ENCODE data around the gene PHLPP1.
A peak's percentile ranks its signal among the peaks of the same experiment; 100 is the strongest.

PHLPP1 gene

GRCh38 chr18:62717925-62718800, 2.8 kb downstream of the PHLPP1 start:
- peak overlapping the region; percentile 55 to 80 for H3K4me3 ChIP-seq (replicated peaks in 1 of 2; ENCODE audit: low read depth in 2 of 2, low read length in 2 of 2)
- TF ChIP-seq CTCF (IDR thresholded peaks at IDR 0.05; ENCODE audit: low read depth, low read length), result no peak
- peak; percentile 45 to 48 for DNase-seq (ENCODE audit: low read depth in 2 of 2)

DNA sequence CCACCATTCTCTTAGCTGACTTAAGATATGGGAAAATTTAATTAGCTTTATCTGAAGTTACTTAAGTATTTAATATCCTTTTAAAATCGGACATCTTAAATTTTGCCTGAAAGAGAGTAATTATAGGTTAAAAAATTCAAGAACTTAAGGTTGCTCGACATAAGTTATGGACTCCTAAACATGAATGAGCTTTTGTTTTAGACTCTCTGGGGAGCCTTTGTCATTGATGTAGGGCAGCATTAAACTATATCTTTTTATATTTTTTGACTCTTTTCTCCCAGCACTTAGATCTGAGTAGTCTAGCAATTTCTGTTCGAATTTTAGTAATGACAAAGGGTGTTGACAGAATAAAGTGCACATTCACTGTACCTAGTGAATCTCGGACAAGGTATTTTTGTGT, 4.7 kb downstream of the PHLPP1 start:
- DNase-seq (ENCODE audit: low read depth in 2 of 2), result no peak
- no peak for TF ChIP-seq CTCF (IDR thresholded peaks at IDR 0.05; ENCODE audit: low read depth, low read length)
- no peak overlapping the region for H3K4me3 ChIP-seq (replicated peaks in 1 of 2; ENCODE audit: low read depth in 2 of 2, low read length in 2 of 2)

DNA sequence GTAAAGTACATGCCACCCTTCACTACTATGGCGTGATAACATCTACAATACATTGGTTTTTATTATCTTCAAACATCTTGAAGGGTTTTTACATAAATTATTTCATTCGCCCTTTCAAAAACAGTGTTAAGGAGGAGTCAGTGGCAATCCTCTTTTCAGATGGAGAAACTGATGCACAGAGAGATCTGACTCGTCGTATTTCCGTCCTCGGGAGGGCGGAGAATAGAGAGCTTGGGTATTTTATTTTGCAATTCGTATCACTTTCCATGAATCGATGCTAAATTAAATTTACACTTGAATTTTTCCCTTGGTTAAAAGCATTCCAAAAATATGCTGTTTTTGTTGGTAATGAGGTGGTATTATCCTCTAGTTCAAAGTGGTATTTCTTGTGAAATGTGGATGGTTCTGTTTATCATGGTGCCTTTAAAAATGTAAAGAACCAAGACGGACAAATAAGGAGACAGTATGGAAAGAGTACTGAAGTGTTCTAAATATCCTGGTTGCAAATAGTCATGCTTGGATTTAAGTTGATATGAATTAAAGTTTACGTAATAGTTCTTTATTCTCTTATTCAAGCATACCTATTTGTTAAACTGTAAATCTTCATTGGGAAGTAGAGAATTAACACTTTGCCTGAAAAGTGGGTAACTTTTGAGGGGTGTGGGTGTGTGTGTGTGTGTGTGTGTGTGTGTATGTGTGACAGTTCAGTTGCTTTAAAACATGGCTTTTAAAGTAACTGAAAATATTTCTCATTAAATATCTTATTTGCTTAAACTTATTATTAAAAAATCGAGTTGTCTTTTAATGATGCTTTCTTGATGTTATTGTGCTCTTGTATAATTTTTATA, 5.6 kb downstream of the PHLPP1 start:
- DNase-seq (ENCODE audit: low read depth in 2 of 2), result no peak
- no peak overlapping the region for H3K4me3 ChIP-seq (replicated peaks in 1 of 2; ENCODE audit: low read depth in 2 of 2, low read length in 2 of 2)
- TF ChIP-seq CTCF (IDR thresholded peaks at IDR 0.05; ENCODE audit: low read depth, low read length), result no peak

DNA sequence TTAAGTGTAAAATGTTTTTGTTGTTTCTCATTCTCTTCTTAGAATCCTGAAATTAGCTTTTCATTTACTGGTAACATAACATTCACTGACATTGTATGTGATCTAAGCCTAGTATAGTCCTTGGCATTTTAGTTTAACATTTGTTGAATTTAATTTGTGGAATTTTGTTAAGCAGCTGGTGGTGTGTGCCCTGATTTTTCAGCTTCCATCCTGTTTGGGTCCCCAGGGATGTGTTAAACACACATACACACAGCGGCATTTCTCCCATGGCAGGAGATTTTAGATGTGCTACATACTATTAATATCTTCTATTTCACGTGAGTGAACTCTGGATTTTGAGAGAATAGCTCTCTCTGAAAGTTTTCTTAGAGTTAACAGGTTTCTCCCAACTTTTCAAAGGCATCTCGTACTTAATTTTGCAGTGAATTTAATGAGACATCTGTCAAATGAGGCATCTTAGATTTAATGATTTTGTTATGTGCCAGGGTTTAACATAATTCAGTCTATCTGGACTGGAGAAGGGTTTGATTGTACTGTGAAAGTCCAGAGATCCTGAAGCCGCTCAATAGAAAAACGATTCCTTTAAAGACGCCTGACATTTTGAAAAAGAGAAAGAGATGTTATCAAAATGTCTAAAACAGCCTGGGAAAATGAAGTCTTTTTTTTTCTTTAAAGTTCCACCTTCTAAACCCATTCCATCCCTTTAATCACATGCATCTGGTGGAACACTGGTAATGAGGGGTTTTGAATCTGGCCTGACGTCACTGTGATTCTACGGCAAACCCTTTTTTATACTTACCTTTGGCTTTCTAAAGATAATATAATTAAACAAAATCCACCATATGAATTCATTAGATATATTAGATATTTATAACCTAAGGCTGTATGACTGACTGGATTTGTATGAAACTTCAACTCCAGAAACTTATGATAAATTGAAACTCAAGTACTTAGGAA, 6.8 kb downstream of the PHLPP1 start:
- H3K4me3 ChIP-seq (replicated peaks in 1 of 2; ENCODE audit: low read depth in 2 of 2, low read length in 2 of 2), result no peak overlapping the region
- TF ChIP-seq CTCF (IDR thresholded peaks at IDR 0.05; ENCODE audit: low read depth, low read length), result no peak
- peak in 1 of 2 donors; percentile 52 for DNase-seq (ENCODE audit: low read depth in 2 of 2)

- no peak overlapping the region for H3K4me3 ChIP-seq (replicated peaks in 1 of 2; ENCODE audit: low read depth in 2 of 2, low read length in 2 of 2)
- DNase-seq (ENCODE audit: low read depth in 2 of 2), result no peak
- TF ChIP-seq CTCF (IDR thresholded peaks at IDR 0.05; ENCODE audit: low read depth, low read length), result no peak
These were observed 8.4 kb downstream of the PHLPP1 start for GRCh38 chr18:62723666-62724281.

GRCh38 chr18:62725896-62726295, 10.6 kb downstream of the PHLPP1 start:
- DNase-seq (ENCODE audit: low read depth in 2 of 2), result no peak
- no peak overlapping the region for H3K4me3 ChIP-seq (replicated peaks in 1 of 2; ENCODE audit: low read depth in 2 of 2, low read length in 2 of 2)

More at GRCh38 chr18:62725896-62726295, 10.6 kb downstream of the PHLPP1 start:
- TF ChIP-seq CTCF (IDR thresholded peaks at IDR 0.05; ENCODE audit: low read depth, low read length), result no peak
